H9 (cell line): ENCODE measurements around the gene LPCAT4. TPM values are rescaled to one million over a fixed set of nuclear protein-coding genes. Genes with fewer than 3 reads are reported as not detected.
A peak's percentile ranks its signal among the peaks of the same experiment; 100 is the strongest.

Source experiments
- DNase-seq: peaks from one replicate; pipeline ENCODE4 v3.0.0-alpha.2; 2017
- H2AFZ ChIP-seq: one replicate; pipeline ENCODE4 v1.6.1; 2013; ENCODE audit warnings: mild to moderate bottlenecking, low read length, control low read depth, moderate library complexity
- H2AK5ac ChIP-seq: 2 replicates; pipeline ENCODE4 v1.6.1; 2013; ENCODE audit warnings: low read length, control low read depth, mixed read lengths; ENCODE audit not compliant: insufficient read length
- H2BK120ac ChIP-seq: one replicate; pipeline ENCODE4 v1.6.1; 2013; ENCODE audit warnings: low read depth, mild to moderate bottlenecking, low read length, control low read depth, inconsistent platforms; ENCODE audit not compliant: poor library complexity, severe bottlenecking
- H2BK12ac ChIP-seq: 2 replicates; pipeline ENCODE4 v1.6.1; 2013; ENCODE audit warnings: low read length, control low read depth, mixed read lengths, low read depth; ENCODE audit not compliant: insufficient read length
- H2BK15ac ChIP-seq: 2 replicates; pipeline ENCODE4 v1.6.1; 2013; ENCODE audit warnings: low read depth, low read length, control low read depth
- H2BK20ac ChIP-seq: one replicate; pipeline ENCODE4 v1.6.1; 2013; ENCODE audit warnings: low read depth, mild to moderate bottlenecking, low read length, control low read depth, inconsistent platforms; ENCODE audit not compliant: poor library complexity, severe bottlenecking
- H2BK5ac ChIP-seq: 2 replicates; pipeline ENCODE4 v1.6.1; 2013; ENCODE audit warnings: low read length, control low read depth, mixed read lengths; ENCODE audit not compliant: insufficient read length
- H3K14ac ChIP-seq: 2 replicates; pipeline ENCODE4 v1.6.1; 2013; ENCODE audit warnings: low read length, control low read depth; ENCODE audit not compliant: insufficient read depth
- H3K18ac ChIP-seq: 2 replicates; pipeline ENCODE4 v1.6.1; 2013; ENCODE audit warnings: low read depth, mild to moderate bottlenecking, mixed read lengths, low read length, control low read depth; ENCODE audit not compliant: insufficient read length
- H3K23ac ChIP-seq: 2 replicates; pipeline ENCODE4 v1.6.1; 2013; ENCODE audit warnings: low read length, control low read depth, mixed read lengths, low read depth; ENCODE audit not compliant: insufficient read length
- H3K23me2 ChIP-seq: 2 replicates; pipeline ENCODE4 v1.6.1; 2013; ENCODE audit warnings: low read depth, mild to moderate bottlenecking, mixed read lengths, low read length, control low read depth; ENCODE audit not compliant: insufficient read length, poor library complexity, severe bottlenecking
- H3K27ac ChIP-seq: 2 replicates; pipeline ENCODE4 v1.5.1; 2013; ENCODE audit warnings: low read length, control low read depth, mixed read lengths, low read depth; ENCODE audit not compliant: insufficient read length
- H3K27me3 ChIP-seq: 2 replicates; pipeline ENCODE4 v1.6.1; 2013; ENCODE audit warnings: low read length, control low read depth, inconsistent platforms; ENCODE audit not compliant: insufficient read depth
- H3K4ac ChIP-seq: 2 replicates; pipeline ENCODE4 v1.6.1; 2013; ENCODE audit warnings: low read depth, mild to moderate bottlenecking, control low read depth, inconsistent platforms, low read length, moderate library complexity
- H3K4me1 ChIP-seq: 2 replicates; pipeline ENCODE4 v1.6.1; 2013; ENCODE audit warnings: low read length, control low read depth, inconsistent platforms; ENCODE audit not compliant: insufficient read depth
- H3K4me2 ChIP-seq: 2 replicates; pipeline ENCODE4 v1.6.1; 2013; ENCODE audit warnings: low read length, control low read depth, mixed read lengths; ENCODE audit not compliant: insufficient read length, insufficient read depth
- H3K56ac ChIP-seq: 2 replicates; pipeline ENCODE4 v1.6.1; 2013; ENCODE audit warnings: low read depth, mild to moderate bottlenecking, mixed read lengths, low read length, control low read depth; ENCODE audit not compliant: insufficient read length
- H3K79me1 ChIP-seq: 2 replicates; pipeline ENCODE4 v1.6.1; 2013; ENCODE audit warnings: low read depth, mild to moderate bottlenecking, moderate library complexity, low read length, control low read depth, inconsistent platforms; ENCODE audit not compliant: insufficient read depth, poor library complexity, severe bottlenecking
- H3K79me2 ChIP-seq: 2 replicates; pipeline ENCODE4 v1.6.1; 2013; ENCODE audit warnings: low read length, control low read depth, inconsistent platforms; ENCODE audit not compliant: insufficient read depth
- H3K9ac ChIP-seq: 2 replicates; pipeline ENCODE4 v1.6.1; 2013; ENCODE audit warnings: low read length, control low read depth, mixed read lengths; ENCODE audit not compliant: insufficient read length; ENCODE audit errors: extremely low read depth
- H3K9me3 ChIP-seq: one replicate; pipeline ENCODE4 v1.6.1; 2013; ENCODE audit warnings: low read depth, low read length, inconsistent platforms; ENCODE audit not compliant: control insufficient read depth
- H3T11ph ChIP-seq: one replicate; pipeline ENCODE4 v1.6.1; 2013; ENCODE audit warnings: mild to moderate bottlenecking, low read length, control low read depth, inconsistent platforms
- H4K20me1 ChIP-seq: one replicate; pipeline ENCODE4 v1.6.1; 2013; ENCODE audit not compliant: control insufficient read depth, insufficient read length, insufficient read depth
- H4K5ac ChIP-seq: 2 replicates; pipeline ENCODE4 v1.6.1; 2013; ENCODE audit warnings: low read depth, mild to moderate bottlenecking, mixed read lengths, low read length, control low read depth; ENCODE audit not compliant: insufficient read length
- H4K8ac ChIP-seq: replicated peaks from 2 replicates; pipeline ENCODE4 v1.6.1; 2013; ENCODE audit warnings: low read length, control low read depth, mixed read lengths, low read depth; ENCODE audit not compliant: insufficient read length
- H4K91ac ChIP-seq: 2 replicates; pipeline ENCODE4 v1.6.1; 2013; ENCODE audit warnings: low read depth, mild to moderate bottlenecking, moderate library complexity, mixed read lengths, low read length, control low read depth; ENCODE audit not compliant: insufficient read length
- H3K27ac Mint-ChIP-seq, 3 experiments: 2 replicates in 2 of 3; 3 replicates in 1 of 3; pipeline ENCODE4 v1.8.0; 2020 to 2021; ENCODE audit warnings: mixed read lengths in 3 of 3, mild to moderate bottlenecking in 1 of 3, moderate library complexity in 1 of 3
- H3K27me3 Mint-ChIP-seq: 2 replicates; pipeline ENCODE4 v1.8.0; 2021; ENCODE audit warnings: low read depth, mild to moderate bottlenecking, moderate library complexity, mixed read lengths
- H3K36me3 Mint-ChIP-seq, 3 experiments: 2 replicates in 2 of 3; 3 replicates in 1 of 3; pipeline ENCODE4 v1.8.0; 2020 to 2021; ENCODE audit warnings: low read depth in 3 of 3, mixed read lengths in 3 of 3; ENCODE audit not compliant: insufficient read depth in 1 of 3
- H3K4me1 Mint-ChIP-seq, 2 experiments: 2 replicates each; pipeline ENCODE4 v1.8.0; 2020; ENCODE audit warnings: mixed read lengths in 2 of 2
- H3K4me3 Mint-ChIP-seq, 2 experiments: 2 replicates in 1 of 2; 3 replicates in 1 of 2; pipeline ENCODE4 v1.8.0; 2020 to 2021; ENCODE audit warnings: mild to moderate bottlenecking in 2 of 2, mixed read lengths in 2 of 2, moderate library complexity in 1 of 2
- H3K9me3 Mint-ChIP-seq, 2 experiments: 2 replicates in 1 of 2; 3 replicates in 1 of 2; pipeline ENCODE4 v1.8.0; 2020; ENCODE audit warnings: mild to moderate bottlenecking in 2 of 2, mixed read lengths in 2 of 2, moderate library complexity in 1 of 2
- CTCF ChIP-seq: fragments of 200-600 bp; sonication (generic); conservative IDR thresholded peaks from 3 replicates; pipeline ENCODE4 v1.8.0; 2021; ENCODE audit warnings: antibody characterized with exemption, mild to moderate bottlenecking
- WGBS: extraction: QIAGEN DNeasy Blood & Tissue Kit; methylation state at CpG from one replicate; pipeline ENCODE4 v1.1.7; 2013; ENCODE audit warnings: missing lambda C conversion rate, low lambda C conversion rate, mixed read lengths; ENCODE audit not compliant: insufficient read length; ENCODE audit errors: extremely low coverage; 5-methylcytosine and 5-hydroxymethylcytosine counted together
- total RNA-seq: library from RNA; stranded (reverse); gene quantifications from 2 replicates; pipeline ENCODE4 v1.2.1, GENCODE V29; 2021

LPCAT4 gene
- total RNA-seq, 1 experiment from 2014 or later, result 71.1 TPM

GRCh38 chr15:34347951-34348638 lies 18.9 kb downstream of the LPCAT4 start:
- Histone ChIP-seq H3K23me2 (no peaks in the 10 kb centered on the region), H4K5ac (no peak overlapping the region), H3K4me1 (no peaks in the 10 kb centered on the region), H3K79me2 (no peaks in the 10 kb centered on the region), H2BK120ac (no peak overlapping the region), H3K9ac (no peak overlapping the region), H3K4me2 (no peak overlapping the region), H2BK12ac (no peak overlapping the region), H3K4ac (no peak overlapping the region), H3T11ph (no peak overlapping the region), H3K23ac (no peak overlapping the region), H2AK5ac (no peak overlapping the region), H3K56ac (no peak overlapping the region), H2BK5ac (no peak overlapping the region), H3K9me3 (no peaks in the 10 kb centered on the region), H2BK20ac (no peak overlapping the region), H2AFZ (no peak overlapping the region), H3K27me3 (no peaks in the 10 kb centered on the region), H4K91ac (no peak overlapping the region), H4K20me1 (no peaks in the 10 kb centered on the region), H3K27ac (no peak overlapping the region), H3K14ac (no peak overlapping the region), H2BK15ac (no peak overlapping the region), H3K79me1 (no peaks in the 10 kb centered on the region), H3K18ac (no peak overlapping the region), H4K8ac (no peak overlapping the region)
- Mint-ChIP-seq H3K36me3 (peaks cover 0 to 5% (median under 1%) of the 10 kb centered on the region in 3 experiments; a peak in 4 of 7 replicates), H3K9me3 (no peaks in the 10 kb centered on the region), H3K27me3 (peaks cover 2% of the 10 kb centered on the region), H3K4me3 (no peak overlapping the region), H3K27ac (peak overlapping the region in 1 of 3 experiments; percentile 93; a peak in 3 of 7 replicates), H3K4me1 (peaks cover 7% of the 10 kb centered on the region in 2 experiments)
- WGBS, result no CpG with 5 or more reads among the region's 13 CpGs
- TF ChIP-seq CTCF, result no peak
- no peak for DNase-seq
